B cell (primary cell): ENCODE measurements around the gene PUS3. TPM values are rescaled to one million over a fixed set of nuclear protein-coding genes. Genes with fewer than 3 reads are reported as not detected.

Experiments
- ATAC-seq: fragments of 200-7000 bp; cut with Tn5 transposase; one replicate; pipeline ENCODE4 v1.10.0; 2021; ENCODE audit warnings: low read depth, mild to moderate bottlenecking, moderate number of reproducible peaks, moderate library complexity
- CTCF ChIA-PET: fragments of 350-600 bp; sonication (Branson Sonifier 250); formaldehyde crosslinking; loops from one replicate; lab custom pipeline; 2021; ENCODE audit warnings: antibody characterized with exemption, inconsistent platforms; lab: Charles Lee
- POLR2A ChIA-PET: fragments of 350-600 bp; sonication (Branson Sonifier 250); formaldehyde crosslinking; loops from one replicate; lab custom pipeline; 2021; ENCODE audit warnings: antibody characterized with exemption; lab: Charles Lee
- DNase-seq: peaks from one replicate; pipeline ENCODE4 v3.0.0; 2013
- H2AFZ ChIP-seq: 2 replicates; pipeline ENCODE4 v1.6.1; 2012; ENCODE audit warnings: mild to moderate bottlenecking, low read depth, low read length; ENCODE audit not compliant: insufficient read depth, poor library complexity, severe bottlenecking
- H3K27ac ChIP-seq, 2 donors: 1 replicate in 1 of 2; 2 replicates in 1 of 2; pipeline ENCODE4 v1.5.1; 2012 to 2013; ENCODE audit warnings: low read length in 2 of 2, mild to moderate bottlenecking in 2 of 2, moderate library complexity in 1 of 2
- H3K27me3 ChIP-seq, 4 experiments: fragments of 200-600 bp in 1 of 4; sonication (generic) in 1 of 4; replicated peaks in 1 of 4; 1 replicate in 2 of 4; 2 replicates in 2 of 4; pipeline versions ENCODE4 v1.6.1 to v1.7.0; 2013 to 2016; ENCODE audit warnings: low read length in 3 of 4, mild to moderate bottlenecking in 2 of 4, mixed read lengths in 1 of 4, moderate library complexity in 1 of 4; ENCODE audit not compliant: insufficient read depth in 4 of 4, control insufficient read depth in 3 of 4; ENCODE audit errors: control extremely low read depth in 1 of 4
- H3K36me3 ChIP-seq, 2 experiments: replicated peaks in 1 of 2; 1 replicate in 1 of 2; 2 replicates in 1 of 2; pipeline versions ENCODE4 v1.6.1 to v1.7.1; 2013; ENCODE audit warnings: low read length in 1 of 2; ENCODE audit not compliant: insufficient read depth in 2 of 2, control insufficient read depth in 1 of 2; ENCODE audit errors: control extremely low read depth in 1 of 2, extremely low read depth in 1 of 2
- H3K4me1 ChIP-seq, 2 donors: fragments of 200-600 bp in 1 of 2; sonication (generic) in 1 of 2; 1 replicate in 1 of 2; 2 replicates in 1 of 2; pipeline versions ENCODE4 v1.5.1 to v1.6.1; 2013 to 2017; ENCODE audit warnings: low read length in 2 of 2; ENCODE audit not compliant: control insufficient read depth in 2 of 2, insufficient read depth in 2 of 2
- H3K4me2 ChIP-seq: replicated peaks from 2 replicates; pipeline ENCODE3; 2012; ENCODE audit warnings: mild to moderate bottlenecking, low read depth, low read length; ENCODE audit not compliant: poor library complexity, severe bottlenecking
- H3K4me3 ChIP-seq, 5 experiments: fragments of 200-600 bp in 1 of 5; sonication (generic) in 1 of 5; 1 replicate in 3 of 5; 2 replicates in 2 of 5; pipeline versions ENCODE4 v1.5.1 to v1.7.0; 2011 to 2016; ENCODE audit warnings: low read length in 4 of 5, mild to moderate bottlenecking in 4 of 5, low read depth in 2 of 5, control low read depth in 1 of 5, moderate library complexity in 1 of 5; ENCODE audit not compliant: insufficient read depth in 1 of 5; ENCODE audit errors: control extremely low read depth in 1 of 5, extremely low read depth in 1 of 5
- H3K79me2 ChIP-seq: fragments of 200-600 bp; sonication (generic); one replicate; pipeline ENCODE4 v1.6.0; 2016; ENCODE audit warnings: low read length; ENCODE audit not compliant: control insufficient read depth, insufficient read depth
- H3K9ac ChIP-seq: fragments of 200-600 bp; sonication (generic); 2 replicates; pipeline ENCODE4 v1.6.1; 2017; ENCODE audit warnings: mild to moderate bottlenecking, low read length, moderate library complexity
- H3K9me3 ChIP-seq, 3 donors: one replicate each; pipeline versions ENCODE4 v1.6.1 to v1.7.1; 2013; ENCODE audit warnings: low read length in 2 of 3; ENCODE audit not compliant: control insufficient read depth in 2 of 3, insufficient read depth in 1 of 3; ENCODE audit errors: control extremely low read depth in 1 of 3
- H4K20me1 ChIP-seq: 2 replicates; pipeline ENCODE4 v1.6.0; 2012; ENCODE audit warnings: mild to moderate bottlenecking, low read length; ENCODE audit not compliant: insufficient read depth, control insufficient read depth, poor library complexity, severe bottlenecking
- H3K27ac Mint-ChIP-seq: one replicate; pipeline ENCODE4 v1.8.0; 2021; ENCODE audit warnings: mixed read lengths
- H3K27me3 Mint-ChIP-seq: one replicate; pipeline ENCODE4 v1.8.0; 2021; ENCODE audit warnings: mixed read lengths
- H3K4me1 Mint-ChIP-seq: one replicate; pipeline ENCODE4 v1.8.0; 2021; ENCODE audit warnings: mixed read lengths
- H3K4me3 Mint-ChIP-seq: one replicate; pipeline ENCODE4 v1.8.0; 2021; ENCODE audit warnings: mixed read lengths
- H3K9me3 Mint-ChIP-seq: one replicate; pipeline ENCODE4 v1.8.0; 2022; ENCODE audit warnings: mixed read lengths; ENCODE audit not compliant: insufficient read depth
- CTCF ChIP-seq: fragments of 200-600 bp; IDR thresholded peaks from one replicate; pipeline ENCODE4 v1.8.0; 2022; ENCODE audit warnings: antibody characterized with exemption, mild to moderate bottlenecking
- EZH2 ChIP-seq: IDR thresholded peaks from 2 replicates; pipeline ENCODE4 v1.6.1; 2012; ENCODE audit warnings: borderline replicate concordance, low read depth, mild to moderate bottlenecking, moderate library complexity, low read length; ENCODE audit not compliant: insufficient read depth, poor library complexity, severe bottlenecking
- WGBS: methylation state at CpG from one replicate; pipeline ENCODE4 v1.1.5; 2013; ENCODE audit warnings: missing lambda C conversion rate; ENCODE audit not compliant: insufficient coverage; 5-methylcytosine and 5-hydroxymethylcytosine counted together
- intact Hi-C: fragments of 100-400 bp; cut with micrococcal nuclease; formaldehyde crosslinking; loops from one replicate; pipeline ENCODE4 v1.10.0; 2022
- polyA plus RNA-seq: library from polyadenylated mRNA; depleted of rRNA; stranded (reverse); fragments of >200 nt; gene quantifications from 2 replicates; pipeline ENCODE4 v1.2.3, GENCODE V29; 2012
- total RNA-seq, 2 donors: library from RNA; stranded (reverse); fragments of 120-200 nt in 1 of 2; gene quantifications; 1 replicate in 1 of 2; 2 replicates in 1 of 2; pipeline versions ENCODE4 v1.2.3 to v1.2.4, GENCODE V29; 2013 to 2022

Gene PUS3
- total and polyA plus RNA-seq, 2 donors (not counting 1 experiment from before 2014, with no cell fraction given), result 2.7 to 8.1 TPM

- no peak for TF ChIP-seq CTCF
- TF ChIP-seq EZH2, result no peak
- no peak overlapping the region for H3K4me2 ChIP-seq
- H3K9me3 ChIP-seq, result no peaks in the 10 kb centered on the region
- no peaks in the 10 kb centered on the region for H3K36me3 ChIP-seq
- peaks cover 0 to 5% (median 0%) of the 10 kb centered on the region in 4 experiments for H3K27me3 ChIP-seq
- WGBS, result 87% methylated on average over 7 of the region's 11 CpGs
- Mint-ChIP-seq H3K4me3 (no peak overlapping the region), H3K4me1 (no peaks in the 10 kb centered on the region), H3K27me3 (peaks cover 35% of the 10 kb centered on the region), H3K9me3 (no peaks in the 10 kb centered on the region), H3K27ac (no peak overlapping the region)
- H3K79me2 ChIP-seq, result no peaks in the 10 kb centered on the region
- no peak for DNase-seq
- no peaks in the 10 kb centered on the region for H3K4me1 ChIP-seq
- H3K4me3 ChIP-seq, result no peak overlapping the region
- no peak for ATAC-seq
- H4K20me1 ChIP-seq, result no peaks in the 10 kb centered on the region
- no peak overlapping the region for H3K27ac ChIP-seq
- ChIA-PET POLR2A (no interaction called here), CTCF (no interaction called here)
- H3K9ac ChIP-seq, result no peak overlapping the region
- intact Hi-C loops, result no loop called here
- no peak overlapping the region for H2AFZ ChIP-seq
Measured at GRCh38 chr11:125930076-125930450, 27.1 kb upstream of the PUS3 start.

- DNase-seq, result no peak
- H4K20me1 ChIP-seq, result no peaks in the 10 kb centered on the region
- intact Hi-C loops, result no loop called here
- Mint-ChIP-seq H3K4me1 (no peaks in the 10 kb centered on the region), H3K9me3 (no peaks in the 10 kb centered on the region), H3K27me3 (peaks cover 40% of the 10 kb centered on the region), H3K27ac (no peak overlapping the region), H3K4me3 (no peak overlapping the region)
- ChIA-PET CTCF (no interaction called here), POLR2A (no interaction called here)
- no peaks in the 10 kb centered on the region for H3K9me3 ChIP-seq
- TF ChIP-seq EZH2 (no peak), CTCF (no peak)
- H3K79me2 ChIP-seq, result no peaks in the 10 kb centered on the region
- H2AFZ ChIP-seq, result no peak overlapping the region
- no peak for ATAC-seq
- no peak overlapping the region for H3K4me3 ChIP-seq
- no peaks in the 10 kb centered on the region for H3K4me1 ChIP-seq
- H3K4me2 ChIP-seq, result no peak overlapping the region
- H3K36me3 ChIP-seq, result no peaks in the 10 kb centered on the region
- no peak overlapping the region for H3K9ac ChIP-seq
- no peak overlapping the region for H3K27ac ChIP-seq
- peaks cover 0 to 5% (median 0%) of the 10 kb centered on the region in 4 experiments for H3K27me3 ChIP-seq
- WGBS, result 78% methylated on average over 9 of the region's 9 CpGs
Measured at GRCh38 chr11:125929445-125930075, 26.6 kb upstream of the PUS3 start.
